HepG2 (cell line): ENCODE results near the gene PDP2. TPM values are rescaled to one million over a fixed set of nuclear protein-coding genes. Genes with fewer than 3 reads are reported as not detected.

Source experiments
- ATAC-seq: fragments of 200-7000 bp; cut with Tn5 transposase; 3 replicates; pipeline ENCODE4 v1.9.1; 2020; ENCODE audit warnings: mild to moderate bottlenecking, moderate library complexity
- BruUV-seq: library from RNA; stranded (reverse); fragments of 400-500 nt; replicated peaks from 2 replicates; lab custom pipeline; 2021; lab: Mats Ljungman, UMichigan
- CTCF ChIA-PET: fragments of 300-600 bp; formaldehyde crosslinking; extraction: SDS; loops from one replicate; lab custom pipeline; 2021; ENCODE audit warnings: low total read pairs, inconsistent platforms, low intra/inter-chr PET ratio; lab: Yijun Ruan, JAX
- POLR2A ChIA-PET: fragments of 350-600 bp; sonication (Branson Sonifier 250); formaldehyde crosslinking; loops from one replicate; lab custom pipeline; 2020; ENCODE audit warnings: antibody characterized with exemption, inconsistent platforms; lab: Yijun Ruan, JAX
- DNase-seq: peaks from one replicate; pipeline ENCODE4 v3.0.0-alpha.2; 2015; ENCODE audit warnings: low spot score
- FAIRE-seq: peaks from 3 replicates; lab custom pipeline; 2011; peaks lifted over from hg19 to GRCh38; lab: Jason Lieb, UNC
- H2AFZ ChIP-seq: one replicate; pipeline ENCODE4 v1.6.1; 2011; ENCODE audit warnings: low read length, inconsistent platforms
- H3K27ac ChIP-seq: fragments of 300-600 bp; 3 replicates; pipeline ENCODE4 v1.8.0; 2011; ENCODE audit warnings: mixed run types, mild to moderate bottlenecking, mixed read lengths, low read length, inconsistent platforms; ENCODE audit not compliant: insufficient read depth; ENCODE audit errors: extremely low read length
- H3K27me3 ChIP-seq, 2 experiments: fragments of 200-600 bp in 1 of 2; 2 replicates in 1 of 2; 3 replicates in 1 of 2; pipeline versions ENCODE4 v1.6.0 to v1.8.0; 2011; ENCODE audit warnings: low read length in 2 of 2, mild to moderate bottlenecking in 2 of 2, moderate library complexity in 2 of 2, inconsistent platforms in 1 of 2; ENCODE audit not compliant: insufficient read depth in 2 of 2, control insufficient read depth in 1 of 2
- H3K36me3 ChIP-seq, 2 experiments: fragments of 200-600 bp in 1 of 2; replicated peaks in 1 of 2; 2 replicates in 1 of 2; 3 replicates in 1 of 2; pipeline versions ENCODE4 v1.5.1 to v1.8.0; 2011; ENCODE audit warnings: low read length in 2 of 2, inconsistent platforms in 1 of 2; ENCODE audit not compliant: insufficient read depth in 2 of 2, control insufficient read depth in 1 of 2
- H3K4me1 ChIP-seq: 2 replicates; pipeline ENCODE4 v1.5.1; 2012; ENCODE audit warnings: low read length, inconsistent platforms; ENCODE audit not compliant: insufficient read depth
- H3K4me2 ChIP-seq: 2 replicates; pipeline ENCODE4 v1.6.0; 2011; ENCODE audit warnings: low read depth, low read length, inconsistent platforms
- H3K4me3 ChIP-seq, 3 experiments: fragments of 200-600 bp in 1 of 3; sonication (generic), shearing (Covaris generic) in 1 of 3; replicated peaks in 1 of 3; 2 replicates each; pipeline ENCODE4 v1.5.1; 2011 to 2016; ENCODE audit warnings: low read length in 3 of 3, inconsistent platforms in 2 of 3, low read depth in 2 of 3, mild to moderate bottlenecking in 2 of 3, control low read depth in 1 of 3, mixed read lengths in 1 of 3; ENCODE audit not compliant: insufficient read depth in 1 of 3
- H3K79me2 ChIP-seq: one replicate; pipeline ENCODE4 v1.6.1; 2011; ENCODE audit warnings: low read length, inconsistent platforms; ENCODE audit not compliant: insufficient read depth
- H3K9ac ChIP-seq: 2 replicates; pipeline ENCODE4 v1.6.0; 2011; ENCODE audit warnings: mild to moderate bottlenecking, low read depth, low read length, inconsistent platforms; ENCODE audit not compliant: insufficient read depth
- H3K9me3 ChIP-seq: 2 replicates; pipeline ENCODE4 v1.5.1; 2012; ENCODE audit warnings: mild to moderate bottlenecking, low read length
- H4K20me1 ChIP-seq: 2 replicates; pipeline ENCODE4 v1.6.0; 2011; ENCODE audit warnings: inconsistent platforms, mild to moderate bottlenecking, low read length, moderate library complexity; ENCODE audit not compliant: insufficient read depth
- CCDC6 ChIP-seq: sonication (generic); formaldehyde crosslinking; IDR thresholded peaks from 2 replicates; pipeline ENCODE4 v1.8.1; 2022; ENCODE audit warnings: mild to moderate bottlenecking, missing genetic modification reagents, moderate library complexity
- CREB1 ChIP-seq, 2 experiments: fragments of 450-650 bp in 1 of 2; IDR thresholded peaks; 2 replicates each; pipeline ENCODE4 v1.6.1; 2016 to 2017; ENCODE audit warnings: control low read depth in 1 of 2, mild to moderate bottlenecking in 1 of 2, missing compliant biosample characterization in 1 of 2, missing genetic modification characterization in 1 of 2
- DNMT3B ChIP-seq: conservative IDR thresholded peaks from 2 replicates; pipeline ENCODE4 v1.6.1; 2016; ENCODE audit warnings: missing biosample characterization, control low read depth
- ELF3 ChIP-seq: IDR thresholded peaks from 2 replicates; pipeline ENCODE4 v1.6.1; 2016; ENCODE audit warnings: missing genetic modification reagents, missing compliant biosample characterization
- FOXJ3 ChIP-seq: sonication (generic); formaldehyde crosslinking; IDR thresholded peaks from 2 replicates; pipeline ENCODE4 v1.4.0; 2020; ENCODE audit warnings: missing genetic modification reagents, mild to moderate bottlenecking, borderline replicate concordance
- IRX3 ChIP-seq: sonication (generic); formaldehyde crosslinking; IDR thresholded peaks from 2 replicates; pipeline ENCODE4 v1.8.1; 2023; ENCODE audit warnings: mild to moderate bottlenecking, low read depth, missing genetic modification reagents, borderline replicate concordance
- POLR2AphosphoS5 ChIP-seq: IDR thresholded peaks from 2 replicates; pipeline ENCODE4 v1.6.1; 2012; ENCODE audit warnings: low read depth, low read length
- THYN1 ChIP-seq: sonication (generic); formaldehyde crosslinking; IDR thresholded peaks from 2 replicates; pipeline ENCODE4 v1.8.1; 2023; ENCODE audit warnings: low read depth, mild to moderate bottlenecking, moderate library complexity, missing genetic modification reagents, borderline replicate concordance
- TP53 ChIP-seq: sonication (generic); formaldehyde crosslinking; conservative IDR thresholded peaks from 2 replicates; pipeline ENCODE4 v1.4.0; 2020; ENCODE audit warnings: missing genetic modification reagents
- ZC3H13 ChIP-seq: sonication (generic); formaldehyde crosslinking; IDR thresholded peaks from 2 replicates; pipeline ENCODE4 v1.8.1; 2023; ENCODE audit warnings: mild to moderate bottlenecking, missing genetic modification reagents, moderate library complexity
- ZFX ChIP-seq: sonication (generic); formaldehyde crosslinking; IDR thresholded peaks from 2 replicates; pipeline ENCODE4 v1.4.0; 2020; ENCODE audit warnings: mild to moderate bottlenecking, low read depth, missing genetic modification reagents, moderate library complexity
- ZNF17 ChIP-seq: sonication (generic); formaldehyde crosslinking; IDR thresholded peaks from 2 replicates; pipeline ENCODE4 v1.5.0; 2020; ENCODE audit warnings: mild to moderate bottlenecking, missing genetic modification reagents
- ZNF30 ChIP-seq: sonication (generic); formaldehyde crosslinking; IDR thresholded peaks from 2 replicates; pipeline ENCODE4 v1.5.0; 2020; ENCODE audit warnings: mild to moderate bottlenecking, missing genetic modification reagents
- ZNF607 ChIP-seq: sonication (generic); formaldehyde crosslinking; IDR thresholded peaks from 2 replicates; pipeline ENCODE4 v1.5.1; 2020; ENCODE audit warnings: missing genetic modification reagents, mild to moderate bottlenecking, borderline replicate concordance
- ZNF674 ChIP-seq: sonication (generic); formaldehyde crosslinking; IDR thresholded peaks from 2 replicates; pipeline ENCODE4 v1.5.0; 2020; ENCODE audit warnings: low read depth, mild to moderate bottlenecking, missing genetic modification reagents
- ZNF713 ChIP-seq: sonication (generic); formaldehyde crosslinking; IDR thresholded peaks from 2 replicates; pipeline ENCODE4 v1.4.0; 2020; ENCODE audit warnings: mild to moderate bottlenecking, missing genetic modification reagents
- ZNF788 ChIP-seq: sonication (generic); formaldehyde crosslinking; IDR thresholded peaks from 2 replicates; pipeline ENCODE4 v1.5.0; 2020; ENCODE audit warnings: mild to moderate bottlenecking, missing genetic modification reagents, borderline replicate concordance
- ZNF83 ChIP-seq: sonication (generic); formaldehyde crosslinking; IDR thresholded peaks from 2 replicates; pipeline ENCODE4 v1.4.0; 2020; ENCODE audit warnings: missing genetic modification reagents, mild to moderate bottlenecking, borderline replicate concordance
- ZSCAN21 ChIP-seq: sonication (generic); formaldehyde crosslinking; IDR thresholded peaks from 2 replicates; pipeline ENCODE4 v1.8.0; 2022; ENCODE audit warnings: mild to moderate bottlenecking, missing genetic modification reagents, moderate library complexity, borderline replicate concordance
- WGBS: methylation state at CpG from one replicate; pipeline ENCODE4 v1.1.6; 2017; ENCODE audit warnings: low lambda C conversion rate; 5-methylcytosine and 5-hydroxymethylcytosine counted together
- in situ Hi-C: cut with HindIII; loops from 2 replicates; pipeline ENCODE4 v1.10.0; 2017; ENCODE audit warnings: low pct_unique_long_range_greater_than_20kb; ENCODE audit not compliant: extremely low pct_ligation_motif_present
- intact Hi-C: fragments of 100-400 bp; cut with micrococcal nuclease; formaldehyde crosslinking; loops from one replicate; pipeline ENCODE4 v1.10.0; 2022; ENCODE audit not compliant: unreplicated experiment
- polyA plus RNA-seq, 8 experiments: library from polyadenylated mRNA; depleted of rRNA in 3 of 8; stranded (reverse) in 7 of 8; unstranded in 1 of 8; fragments of >200 nt; fragmentation: Illumina TruSeq in 4 of 8; extraction: Trizol in 4 of 8; gene quantifications; 2 replicates each; pipeline versions ENCODE4 v1.2.1 to v1.2.3, GENCODE V29; 2011 to 2016; ENCODE audit warnings: low read depth in 4 of 8, missing spikeins in 1 of 8, mixed read lengths in 1 of 8; ENCODE audit not compliant: insufficient read depth in 1 of 8
- total RNA-seq, 5 experiments: library from RNA; depleted of rRNA; stranded (reverse); fragments of >200 nt; fragmentation: Illumina TruSeq; extraction: Trizol; gene quantifications; 2 replicates each; pipeline ENCODE4 v1.2.3, GENCODE V29; 2016; ENCODE audit warnings: low read depth in 1 of 5
- TF ChIP-seq, protein P1 (sequence below): sonication (generic); formaldehyde crosslinking; IDR thresholded peaks from 2 replicates; pipeline ENCODE4 v1.8.0; 2023; ENCODE audit warnings: mild to moderate bottlenecking, missing genetic modification reagents
- TF ChIP-seq, protein P2 (sequence below): sonication (generic); formaldehyde crosslinking; IDR thresholded peaks from 2 replicates; pipeline ENCODE4 v1.5.1; 2020; ENCODE audit warnings: mild to moderate bottlenecking, missing genetic modification reagents, borderline replicate concordance
- TF ChIP-seq, protein P3 (sequence below): sonication (generic); formaldehyde crosslinking; IDR thresholded peaks from 2 replicates; pipeline ENCODE4 v1.4.0; 2020; ENCODE audit warnings: mild to moderate bottlenecking, missing genetic modification reagents

The PDP2 gene
- total and polyA plus RNA-seq, 2 of the 13 experiments (the other 11 are each of a cell fraction or from before 2014, with no cell fraction given), result 12.8 to 15.8 TPM

DNA sequence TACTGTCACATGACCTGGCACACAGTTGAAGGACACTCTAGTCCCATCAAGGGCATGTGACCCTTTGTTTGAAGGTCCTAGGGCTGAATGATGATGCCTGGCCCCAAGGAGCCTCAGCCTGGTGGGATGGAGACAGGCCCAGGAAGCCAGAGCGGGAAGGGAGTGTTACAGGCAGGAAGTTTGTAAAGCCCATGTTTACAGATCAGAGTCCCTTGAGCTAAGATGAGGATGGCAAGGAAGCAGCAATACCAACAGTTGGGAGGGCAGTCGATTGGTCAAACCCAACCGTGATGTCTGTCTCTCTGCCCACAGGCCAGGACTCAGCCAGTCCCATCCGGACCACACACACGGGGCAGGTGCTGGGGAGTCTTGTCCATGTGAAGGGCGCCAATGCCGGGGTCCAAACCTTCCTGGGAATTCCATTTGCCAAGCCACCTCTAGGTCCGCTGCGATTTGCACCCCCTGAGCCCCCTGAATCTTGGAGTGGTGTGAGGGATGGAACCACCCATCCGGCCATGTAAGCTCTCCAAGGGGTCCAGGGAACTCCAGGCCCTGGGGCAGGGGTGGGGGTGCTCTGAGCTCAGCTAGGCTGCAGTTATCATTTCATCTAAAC, 57.5 kb downstream of the PDP2 start:
- FAIRE-seq (peak; percentile 28), DNase-seq (no peak), ATAC-seq (no peak)
- Histone ChIP-seq H3K27ac (no peak overlapping the region), H3K9ac (no peak overlapping the region), H3K9me3 (no peaks in the 10 kb centered on the region), H3K27me3 (no peaks in the 10 kb centered on the region; a peak in 1 of 5 replicates), H3K4me2 (peak overlapping the region; percentile 46), H3K4me3 (peak overlapping the region in 1 of 3 experiments; percentile 0; a peak in 1 of 6 replicates), H2AFZ (no peak overlapping the region), H3K79me2 (peaks cover 33% of the 10 kb centered on the region), H3K4me1 (peaks cover 40% of the 10 kb centered on the region), H3K36me3 (peaks cover 32 to 49% of the 10 kb centered on the region in 2 experiments), H4K20me1 (no peaks in the 10 kb centered on the region; the same call in 1 of the 2 replicates)
- WGBS, result 84% methylated on average over 9 of the region's 10 CpGs
- BruUV-seq, result no TSS peak
- intact Hi-C loops (loop anchor here (1.0 kb wide), 1 partner anchor 9 kb away; no protein-coding TSS in a partner anchor), in situ Hi-C loops (loop anchor here (5.0 kb wide), 1 partner anchor 36 kb away; no protein-coding TSS in a partner anchor)
- ChIA-PET CTCF (no interaction called here), POLR2A (interaction anchor here (0.6 to 2.2 kb wide), 3 partner anchors 18 to 175 kb away, joined by 5 to 9 read pairs (median 6); partner anchors contain the start of gene CDH16)
- TF ChIP-seq TP53, result no peak
- peak; percentile 57 for TF ChIP-seq ZC3H13 (CRISPR knock-in tag)
- no peak for TF ChIP-seq POLR2AphosphoS5
- no peak for TF ChIP-seq CCDC6
- no peak for TF ChIP-seq IRX3
- TF ChIP-seq FOXJ3 (CRISPR knock-in tag), result no peak
- TF ChIP-seq THYN1 (CRISPR knock-in tag), result no peak
- no peak for TF ChIP-seq ZNF30 (CRISPR knock-in tag)
- TF ChIP-seq, protein P1, sequence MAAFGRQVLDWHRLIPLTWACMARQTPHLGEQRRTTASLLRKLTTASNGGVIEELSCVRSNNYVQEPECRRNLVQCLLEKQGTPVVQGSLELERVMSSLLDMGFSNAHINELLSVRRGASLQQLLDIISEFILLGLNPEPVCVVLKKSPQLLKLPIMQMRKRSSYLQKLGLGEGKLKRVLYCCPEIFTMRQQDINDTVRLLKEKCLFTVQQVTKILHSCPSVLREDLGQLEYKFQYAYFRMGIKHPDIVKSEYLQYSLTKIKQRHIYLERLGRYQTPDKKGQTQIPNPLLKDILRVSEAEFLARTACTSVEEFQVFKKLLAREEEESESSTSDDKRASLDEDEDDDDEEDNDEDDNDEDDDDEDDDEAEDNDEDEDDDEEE (CRISPR knock-in tag), result no peak
- no peak for TF ChIP-seq CREB1 (IDR thresholded peaks at IDR 0.05)
- TF ChIP-seq CREB1 (CRISPR knock-in tag; IDR thresholded peaks at IDR 0.05), result no peak
- 0 out of 2 replicates have a peak, but pooled peaks have one; percentile 40 for TF ChIP-seq ZFX (CRISPR knock-in tag)
- no peak for TF ChIP-seq ZNF713 (CRISPR knock-in tag)
- 0 out of 2 replicates have a peak, but pooled peaks have one; percentile 25 for TF ChIP-seq ZNF788
- TF ChIP-seq, protein P2, sequence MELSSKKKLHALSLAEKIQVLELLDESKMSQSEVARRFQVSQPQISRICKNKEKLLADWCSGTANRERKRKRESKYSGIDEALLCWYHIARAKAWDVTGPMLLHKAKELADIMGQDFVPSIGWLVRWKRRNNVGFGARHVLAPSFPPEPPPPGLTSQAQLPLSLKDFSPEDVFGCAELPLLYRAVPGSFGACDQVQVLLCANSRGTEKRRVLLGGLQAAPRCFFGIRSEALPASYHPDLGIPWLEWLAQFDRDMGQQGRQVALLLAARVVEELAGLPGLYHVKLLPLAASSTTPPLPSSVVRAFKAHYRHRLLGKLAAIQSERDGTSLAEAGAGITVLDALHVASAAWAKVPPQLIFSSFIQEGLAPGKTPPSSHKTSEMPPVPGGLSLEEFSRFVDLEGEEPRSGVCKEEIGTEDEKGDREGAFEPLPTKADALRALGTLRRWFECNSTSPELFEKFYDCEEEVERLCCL (CRISPR knock-in tag), result no peak
- TF ChIP-seq, protein P3, sequence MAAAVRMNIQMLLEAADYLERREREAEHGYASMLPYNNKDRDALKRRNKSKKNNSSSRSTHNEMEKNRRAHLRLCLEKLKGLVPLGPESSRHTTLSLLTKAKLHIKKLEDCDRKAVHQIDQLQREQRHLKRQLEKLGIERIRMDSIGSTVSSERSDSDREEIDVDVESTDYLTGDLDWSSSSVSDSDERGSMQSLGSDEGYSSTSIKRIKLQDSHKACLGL (CRISPR knock-in tag), result no peak
- no peak for TF ChIP-seq DNMT3B (CRISPR knock-in tag)
- TF ChIP-seq ZNF83 (CRISPR knock-in tag), result 0 out of 2 replicates have a peak, but pooled peaks have one; percentile 39
- TF ChIP-seq ZNF607 (CRISPR knock-in tag), result no peak
- 0 out of 2 replicates have a peak, but pooled peaks have one; percentile 45 for TF ChIP-seq ELF3 (CRISPR knock-in tag)
- TF ChIP-seq ZNF17 (CRISPR knock-in tag), result no peak
- no peak for TF ChIP-seq ZNF674 (CRISPR knock-in tag)
- no peak for TF ChIP-seq ZSCAN21 (CRISPR knock-in tag)
